K562 (cell line): ENCODE measurements around the gene SARS1. TPM values are rescaled to one million over a fixed set of nuclear protein-coding genes. Genes with fewer than 3 reads are reported as not detected.

ENCODE experiments used
- ARID2 ChIP-seq: fragments of 450-650 bp; IDR thresholded peaks from 2 replicates; pipeline ENCODE4 v1.6.1; 2017; ENCODE audit warnings: antibody characterized with exemption, mild to moderate bottlenecking
- BRF1 ChIP-seq: IDR thresholded peaks from 3 replicates; pipeline ENCODE4 v1.6.1; 2011; ENCODE audit warnings: borderline replicate concordance, mild to moderate bottlenecking; ENCODE audit not compliant: insufficient read length; ENCODE audit errors: extremely low read depth
- JUND ChIP-seq, 2 experiments: IDR thresholded peaks; 2 replicates in 1 of 2; 3 replicates in 1 of 2; pipeline ENCODE4 v1.6.1; 2011; ENCODE audit warnings: borderline replicate concordance in 2 of 2, low read depth in 2 of 2, low read length in 2 of 2, improper control_type of control experiment in 1 of 2, missing biosample characterization in 1 of 2, missing genetic modification characterization in 1 of 2, missing genetic modification reagents in 1 of 2
- KAT7 ChIP-seq: sonication (generic); formaldehyde crosslinking; IDR thresholded peaks from 2 replicates; pipeline ENCODE4 v1.8.0; 2022; ENCODE audit warnings: missing genetic modification reagents, mild to moderate bottlenecking, borderline replicate concordance
- KLF10 ChIP-seq: fragments of 250-450 bp; sonication (Bioruptor Pico); IDR thresholded peaks from 2 replicates; pipeline ENCODE4 v1.6.1; 2021; ENCODE audit warnings: matching md5 sums
- MYBL2 ChIP-seq, 2 experiments: fragments of 450-650 bp in 1 of 2; sonication (generic) in 1 of 2; formaldehyde crosslinking in 1 of 2; IDR thresholded peaks; 2 replicates each; pipeline versions ENCODE4 v1.6.1 to v1.8.1; 2017 to 2022; ENCODE audit warnings: borderline replicate concordance in 1 of 2, inconsistent platforms in 1 of 2, low read depth in 1 of 2, mild to moderate bottlenecking in 1 of 2, missing genetic modification reagents in 1 of 2, moderate library complexity in 1 of 2
- NRF1 ChIP-seq, 2 experiments: fragments of 450-650 bp; IDR thresholded peaks in 1 of 2; conservative IDR thresholded peaks in 1 of 2; 2 replicates each; pipeline ENCODE4 v1.6.1; 2014; ENCODE audit warnings: mild to moderate bottlenecking in 2 of 2
- RBFOX2 ChIP-seq: fragments of 200-400 bp; formaldehyde crosslinking; IDR thresholded peaks from 2 replicates; pipeline ENCODE4 v1.6.1; 2017; ENCODE audit warnings: low read depth, mild to moderate bottlenecking, low read length, moderate library complexity
- RBM14 ChIP-seq: fragments of 200-400 bp; formaldehyde crosslinking; IDR thresholded peaks from 2 replicates; pipeline ENCODE4 v1.6.1; 2018; ENCODE audit warnings: low read depth, mild to moderate bottlenecking, low read length, moderate library complexity, borderline replicate concordance; ENCODE audit not compliant: insufficient read depth
- RBM39 ChIP-seq: fragments of 200-400 bp; formaldehyde crosslinking; optimal IDR thresholded peaks from 2 replicates; pipeline ENCODE3; 2018; ENCODE audit warnings: low read depth, low read length
- SMARCE1 ChIP-seq: fragments of 450-650 bp; IDR thresholded peaks from 2 replicates; pipeline ENCODE4 v1.7.1; 2016; ENCODE audit warnings: mild to moderate bottlenecking
- SRF ChIP-seq, 2 experiments: fragments of 250-450, 450-650 bp in 1 of 2; sonication (Bioruptor Pico) in 1 of 2; sonication (generic) in 1 of 2; formaldehyde crosslinking; IDR thresholded peaks; 2 replicates each; pipeline versions ENCODE4 v1.5.0 to v1.5.1; 2020 to 2022; ENCODE audit warnings: mild to moderate bottlenecking in 1 of 2, missing genetic modification reagents in 1 of 2
- TBL1XR1 ChIP-seq, 2 experiments: IDR thresholded peaks; 2 replicates each; pipeline ENCODE4 v1.6.1; 2012; ENCODE audit warnings: improper control_type of control experiment in 2 of 2, low read length in 2 of 2, mild to moderate bottlenecking in 1 of 2
- TRIM28 ChIP-seq: fragments of 450-650 bp; IDR thresholded peaks from 2 replicates; pipeline ENCODE4 v1.6.1; 2017
- ZKSCAN8 ChIP-seq: fragments of 200-800 bp; sonication (Bioruptor generic); IDR thresholded peaks from 2 replicates; pipeline ENCODE4 v1.6.1; 2016; ENCODE audit warnings: missing genetic modification characterization, missing compliant biosample characterization
- ZNF217 ChIP-seq: sonication (generic); formaldehyde crosslinking; IDR thresholded peaks from 2 replicates; pipeline ENCODE4 v1.8.0; 2022; ENCODE audit warnings: mild to moderate bottlenecking, missing genetic modification reagents
- ZNF263 ChIP-seq: sonication (generic); formaldehyde crosslinking; IDR thresholded peaks from 2 replicates; pipeline ENCODE4 v1.8.0; 2022; ENCODE audit warnings: mild to moderate bottlenecking, missing genetic modification reagents, borderline replicate concordance
- ZNF507 ChIP-seq: conservative IDR thresholded peaks from 2 replicates; pipeline ENCODE4 v1.6.1; 2017; ENCODE audit warnings: missing genetic modification characterization, missing compliant biosample characterization
- ZNF717 ChIP-seq: fragments of 250-450 bp; sonication (Bioruptor Pico); IDR thresholded peaks from 2 replicates; pipeline ENCODE4 v1.5.0; 2021
- ZNF764 ChIP-seq: fragments of 250-450 bp; sonication (Bioruptor Pico); IDR thresholded peaks from 2 replicates; pipeline ENCODE4 v1.4.0; 2020; ENCODE audit warnings: low read depth, mild to moderate bottlenecking, moderate library complexity
- polyA plus RNA-seq, 8 experiments: library from polyadenylated mRNA; depleted of rRNA in 4 of 8; stranded (reverse) in 5 of 8; unstranded in 3 of 8; fragments of >200 nt; fragmentation: Nextera tagmentation in 2 of 8; fragmentation: Illumina TruSeq in 1 of 8; extraction: Ambion mirVana in 2 of 8; extraction: Trizol in 1 of 8; gene quantifications; 2 replicates each; pipeline versions ENCODE4 v1.2.1 to v1.2.3, GENCODE V29; 2011 to 2014; ENCODE audit warnings: inconsistent platforms in 1 of 8, missing spikeins in 1 of 8
- total RNA-seq, 7 experiments: library from RNA; depleted of rRNA in 6 of 7; stranded (reverse); fragments of >200 nt in 6 of 7; fragmentation: Illumina TruSeq in 2 of 7; extraction: Trizol in 2 of 7; gene quantifications; 2 replicates each; pipeline versions ENCODE4 v1.2.1 to v1.2.3, GENCODE V29; 2011 to 2021; ENCODE audit warnings: low replicate concordance in 1 of 7
- TF ChIP-seq, protein P1 (sequence below): sonication (generic); formaldehyde crosslinking; IDR thresholded peaks from 2 replicates; pipeline ENCODE4 v1.8.0; 2023; ENCODE audit warnings: missing genetic modification reagents, mild to moderate bottlenecking, borderline replicate concordance
- TF ChIP-seq, protein P2 (sequence below): sonication (generic); formaldehyde crosslinking; IDR thresholded peaks from 2 replicates; pipeline ENCODE4 v1.9.0; 2022; ENCODE audit warnings: mild to moderate bottlenecking, missing genetic modification reagents

SARS1 gene
- total and polyA plus RNA-seq, 9 of the 15 experiments (the other 6 are each of a cell fraction or from before 2014, with no cell fraction given), result 221 to 623 (median 254) TPM

DNA sequence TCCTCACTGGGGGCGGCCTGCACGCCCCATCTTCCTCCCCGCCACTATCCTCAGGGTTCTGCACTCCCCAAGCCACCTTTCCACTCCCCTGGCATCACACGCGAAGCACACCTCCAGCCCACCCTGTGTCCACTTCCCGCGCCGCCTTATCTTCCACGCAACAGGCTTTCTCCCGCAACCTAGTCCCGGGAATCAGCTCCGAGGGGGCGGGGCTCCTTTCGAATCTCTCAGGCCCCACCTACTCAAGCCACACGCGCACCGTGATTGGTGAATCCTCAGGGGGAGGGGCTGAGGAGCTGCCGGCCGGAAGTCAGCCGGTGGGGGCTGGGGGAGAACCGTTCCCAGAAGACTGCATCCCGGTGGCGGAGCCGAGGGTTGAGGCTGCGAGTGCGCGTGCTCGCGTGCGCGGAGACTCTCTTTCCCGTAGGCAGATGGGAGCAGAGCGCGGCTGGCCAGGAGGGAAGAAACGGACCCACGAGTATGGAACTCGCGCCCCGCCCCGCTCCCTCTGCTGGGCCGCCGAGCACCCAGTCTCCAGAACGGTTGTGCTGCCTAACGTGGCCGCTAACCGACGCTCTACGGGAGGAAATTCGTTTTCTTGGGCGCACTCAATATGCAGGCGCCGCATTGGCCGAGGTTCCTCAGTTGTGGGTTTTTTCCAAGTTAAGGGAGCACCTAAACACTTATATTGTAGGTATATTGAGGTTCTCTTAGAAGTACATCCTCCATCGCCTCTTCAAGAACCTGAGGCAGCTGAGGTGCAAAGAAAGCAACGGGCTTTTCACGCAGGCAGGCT is 69.4 kb downstream of the SARS1 start, which contains the start of gene PSRC1 (continued):
- TF ChIP-seq, protein P1, sequence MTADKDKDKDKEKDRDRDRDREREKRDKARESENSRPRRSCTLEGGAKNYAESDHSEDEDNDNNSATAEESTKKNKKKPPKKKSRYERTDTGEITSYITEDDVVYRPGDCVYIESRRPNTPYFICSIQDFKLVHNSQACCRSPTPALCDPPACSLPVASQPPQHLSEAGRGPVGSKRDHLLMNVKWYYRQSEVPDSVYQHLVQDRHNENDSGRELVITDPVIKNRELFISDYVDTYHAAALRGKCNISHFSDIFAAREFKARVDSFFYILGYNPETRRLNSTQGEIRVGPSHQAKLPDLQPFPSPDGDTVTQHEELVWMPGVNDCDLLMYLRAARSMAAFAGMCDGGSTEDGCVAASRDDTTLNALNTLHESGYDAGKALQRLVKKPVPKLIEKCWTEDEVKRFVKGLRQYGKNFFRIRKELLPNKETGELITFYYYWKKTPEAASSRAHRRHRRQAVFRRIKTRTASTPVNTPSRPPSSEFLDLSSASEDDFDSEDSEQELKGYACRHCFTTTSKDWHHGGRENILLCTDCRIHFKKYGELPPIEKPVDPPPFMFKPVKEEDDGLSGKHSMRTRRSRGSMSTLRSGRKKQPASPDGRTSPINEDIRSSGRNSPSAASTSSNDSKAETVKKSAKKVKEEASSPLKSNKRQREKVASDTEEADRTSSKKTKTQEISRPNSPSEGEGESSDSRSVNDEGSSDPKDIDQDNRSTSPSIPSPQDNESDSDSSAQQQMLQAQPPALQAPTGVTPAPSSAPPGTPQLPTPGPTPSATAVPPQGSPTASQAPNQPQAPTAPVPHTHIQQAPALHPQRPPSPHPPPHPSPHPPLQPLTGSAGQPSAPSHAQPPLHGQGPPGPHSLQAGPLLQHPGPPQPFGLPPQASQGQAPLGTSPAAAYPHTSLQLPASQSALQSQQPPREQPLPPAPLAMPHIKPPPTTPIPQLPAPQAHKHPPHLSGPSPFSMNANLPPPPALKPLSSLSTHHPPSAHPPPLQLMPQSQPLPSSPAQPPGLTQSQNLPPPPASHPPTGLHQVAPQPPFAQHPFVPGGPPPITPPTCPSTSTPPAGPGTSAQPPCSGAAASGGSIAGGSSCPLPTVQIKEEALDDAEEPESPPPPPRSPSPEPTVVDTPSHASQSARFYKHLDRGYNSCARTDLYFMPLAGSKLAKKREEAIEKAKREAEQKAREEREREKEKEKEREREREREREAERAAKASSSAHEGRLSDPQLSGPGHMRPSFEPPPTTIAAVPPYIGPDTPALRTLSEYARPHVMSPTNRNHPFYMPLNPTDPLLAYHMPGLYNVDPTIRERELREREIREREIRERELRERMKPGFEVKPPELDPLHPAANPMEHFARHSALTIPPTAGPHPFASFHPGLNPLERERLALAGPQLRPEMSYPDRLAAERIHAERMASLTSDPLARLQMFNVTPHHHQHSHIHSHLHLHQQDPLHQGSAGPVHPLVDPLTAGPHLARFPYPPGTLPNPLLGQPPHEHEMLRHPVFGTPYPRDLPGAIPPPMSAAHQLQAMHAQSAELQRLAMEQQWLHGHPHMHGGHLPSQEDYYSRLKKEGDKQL (CRISPR knock-in tag), result no peak
- no peak for TF ChIP-seq ZNF764 (CRISPR knock-in tag)
- TF ChIP-seq KLF10 (CRISPR knock-in tag), result no peak
- TF ChIP-seq BRF1, result no peak
- TF ChIP-seq ZNF217 (CRISPR knock-in tag), result no peak
- no peak for TF ChIP-seq ZNF717
- TF ChIP-seq ARID2, result no peak
- TF ChIP-seq ZNF263 (CRISPR knock-in tag), result no peak; the same call in none of the 2 replicates
- no peak for TF ChIP-seq ZNF507 (tag)
- peak; percentile 95 for TF ChIP-seq NRF1 (conservative IDR thresholded peaks at IDR 0.05 in 1 of 2, IDR thresholded peaks at IDR 0.05 in 1 of 2)
- TF ChIP-seq JUND (IDR thresholded peaks at IDR 0.05; ENCODE audit: borderline replicate concordance, low read depth, low read length), result peak; percentile 42
- TF ChIP-seq JUND (tag; IDR thresholded peaks at IDR 0.05; ENCODE audit: borderline replicate concordance, low read depth, low read length), result peak; percentile 60; the same call in 1 of the 3 replicates
- peak; percentile 95 for TF ChIP-seq MYBL2 (IDR thresholded peaks at IDR 0.05; ENCODE audit: low read depth)
- peak; percentile 78; the same call in 1 of the 2 replicates for TF ChIP-seq MYBL2 (CRISPR knock-in tag; IDR thresholded peaks at IDR 0.05; ENCODE audit: borderline replicate concordance)
- TF ChIP-seq TBL1XR1 (IDR thresholded peaks at IDR 0.05; ENCODE audit: low read length in 2 of 2), result no peak
- no peak for TF ChIP-seq RBM39
- TF ChIP-seq ZKSCAN8 (CRISPR knock-in tag), result no peak
- TF ChIP-seq SMARCE1, result peak; percentile 84
- no peak for TF ChIP-seq KAT7 (CRISPR knock-in tag)
- peak in 1 of 2 experiments; percentile 47; a peak in 1 of 4 replicates for TF ChIP-seq SRF (CRISPR knock-in tag; IDR thresholded peaks at IDR 0.05)
- TF ChIP-seq RBFOX2, result peak; percentile 97
- no peak for TF ChIP-seq RBM14
- TF ChIP-seq, protein P2, sequence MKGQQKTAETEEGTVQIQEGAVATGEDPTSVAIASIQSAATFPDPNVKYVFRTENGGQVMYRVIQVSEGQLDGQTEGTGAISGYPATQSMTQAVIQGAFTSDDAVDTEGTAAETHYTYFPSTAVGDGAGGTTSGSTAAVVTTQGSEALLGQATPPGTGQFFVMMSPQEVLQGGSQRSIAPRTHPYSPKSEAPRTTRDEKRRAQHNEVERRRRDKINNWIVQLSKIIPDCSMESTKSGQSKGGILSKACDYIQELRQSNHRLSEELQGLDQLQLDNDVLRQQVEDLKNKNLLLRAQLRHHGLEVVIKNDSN, result no peak
- TF ChIP-seq TRIM28, result no peak
